T-cell (primary cell): ENCODE measurements around the gene SYT2. TPM values are rescaled to one million over a fixed set of nuclear protein-coding genes. Genes with fewer than 3 reads are reported as not detected.
A peak's percentile ranks its signal among the peaks of the same experiment; 100 is the strongest.

Source experiments
- ATAC-seq, 4 experiments: fragments of 200-7000 bp in 3 of 4; fragments of 150-1000 bp in 1 of 4; cut with Tn5 transposase; replicated peaks in 1 of 4; 1 replicate in 3 of 4; 2 replicates in 1 of 4; pipeline ENCODE4 v1.10.0; 2021; ENCODE audit warnings: moderate library complexity in 3 of 4, mild to moderate bottlenecking in 2 of 4, moderate number of reproducible peaks in 1 of 4
- CTCF ChIA-PET, 2 donors: fragments of 300-600 bp; sonication (Branson Sonifier 250); formaldehyde crosslinking; loops; one replicate each; lab custom pipeline; 2022; ENCODE audit warnings: antibody characterized with exemption in 2 of 2; lab: Charles Lee
- POLR2A ChIA-PET, 2 donors: fragments of 300-600 bp; sonication (Branson Sonifier 250); formaldehyde crosslinking; loops; one replicate each; lab custom pipeline; 2022; ENCODE audit warnings: antibody characterized with exemption in 2 of 2; lab: Charles Lee
- DNase-seq, 35 experiments: peaks; one replicate each; pipeline versions ENCODE4 v3.0.0 to v3.0.0-alpha.2; 2013 to 2023
- H3K27ac ChIP-seq: one replicate; pipeline ENCODE4 v1.5.1; 2013; ENCODE audit warnings: low read length
- H3K27me3 ChIP-seq, 2 experiments: replicated peaks in 1 of 2; 1 replicate in 1 of 2; 2 replicates in 1 of 2; pipeline versions ENCODE4 v1.6.1 to v1.7.0; 2013; ENCODE audit warnings: low read length in 1 of 2, mixed read lengths in 1 of 2; ENCODE audit not compliant: control insufficient read depth in 2 of 2, insufficient read depth in 2 of 2; ENCODE audit errors: extremely low read depth in 1 of 2
- H3K36me3 ChIP-seq, 2 donors: 1 replicate in 1 of 2; 2 replicates in 1 of 2; pipeline versions ENCODE4 v1.6.1 to v1.7.0; 2013; ENCODE audit warnings: low read length in 1 of 2; ENCODE audit not compliant: control insufficient read depth in 2 of 2, insufficient read depth in 1 of 2; ENCODE audit errors: extremely low read depth in 1 of 2
- H3K4me1 ChIP-seq, 2 experiments: 1 replicate in 1 of 2; 2 replicates in 1 of 2; pipeline versions ENCODE4 v1.6.1 to v1.7.0; 2013; ENCODE audit warnings: low read length in 2 of 2, mixed read lengths in 1 of 2; ENCODE audit not compliant: insufficient read depth in 2 of 2, control insufficient read depth in 1 of 2; ENCODE audit errors: extremely low read depth in 1 of 2
- H3K4me3 ChIP-seq, 2 donors: 1 replicate in 1 of 2; 2 replicates in 1 of 2; pipeline versions ENCODE4 v1.5.1 to v1.7.0; 2013; ENCODE audit warnings: mild to moderate bottlenecking in 2 of 2, low read length in 1 of 2, moderate library complexity in 1 of 2; ENCODE audit not compliant: control insufficient read depth in 1 of 2; ENCODE audit errors: extremely low read depth in 1 of 2
- H3K9me3 ChIP-seq: 2 replicates; pipeline ENCODE4 v1.7.0; 2013
- H3K27ac Mint-ChIP-seq, 2 donors: one replicate each; pipeline ENCODE4 v1.8.0; 2020 to 2021; ENCODE audit warnings: mild to moderate bottlenecking in 2 of 2, mixed read lengths in 2 of 2
- H3K27me3 Mint-ChIP-seq, 2 donors: one replicate each; pipeline ENCODE4 v1.8.0; 2021 to 2022; ENCODE audit warnings: mixed read lengths in 2 of 2
- H3K36me3 Mint-ChIP-seq: one replicate; pipeline ENCODE4 v1.8.0; 2021; ENCODE audit warnings: mixed read lengths
- H3K4me1 Mint-ChIP-seq, 3 donors: one replicate each; pipeline ENCODE4 v1.8.0; 2020 to 2022; ENCODE audit warnings: mixed read lengths in 3 of 3, mild to moderate bottlenecking in 1 of 3
- H3K4me3 Mint-ChIP-seq, 3 donors: one replicate each; pipeline ENCODE4 v1.8.0; 2020 to 2022; ENCODE audit warnings: mild to moderate bottlenecking in 3 of 3, mixed read lengths in 3 of 3, moderate library complexity in 3 of 3
- H3K9me3 Mint-ChIP-seq, 3 donors: one replicate each; pipeline ENCODE4 v1.8.0; 2020 to 2022; ENCODE audit warnings: mixed read lengths in 3 of 3
- WGBS: methylation state at CpG from one replicate; pipeline ENCODE4 v1.1.5; 2013; ENCODE audit warnings: missing lambda C conversion rate; ENCODE audit not compliant: insufficient coverage; 5-methylcytosine and 5-hydroxymethylcytosine counted together
- total RNA-seq, 35 experiments: library from RNA in 6 of 35; stranded (reverse) in 6 of 35; fragments of 120-200 nt in 1 of 35; gene quantifications; one replicate each; pipeline versions ENCODE4 v1.2.1 to v1.2.4 and lab custom pipeline; 2013 to 2026

Gene SYT2
- total RNA-seq, 5 donors from 2014 or later (not counting 1 experiment from before 2014, with no cell fraction given): 0.03 to 0.07 (median 0.06) TPM; not detected in 2

GRCh38 chr1:202569393-202570322, 140.6 kb downstream of the SYT2 start:
- Mint-ChIP-seq H3K4me1 (peaks cover 0 to 4% (median 3%) of the 10 kb centered on the region in 3 donors), H3K27me3 (no peaks in the 10 kb centered on the region), H3K9me3 (no peaks in the 10 kb centered on the region), H3K4me3 (no peak overlapping the region), H3K36me3 (peaks cover 50% of the 10 kb centered on the region), H3K27ac (no peak overlapping the region)
- Histone ChIP-seq H3K9me3 (no peaks in the 10 kb centered on the region), H3K36me3 (peaks cover 2 to 32% of the 10 kb centered on the region in 2 donors), H3K27ac (no peak overlapping the region), H3K4me1 (peaks cover 2 to 16% of the 10 kb centered on the region in 2 experiments), H3K4me3 (no peak overlapping the region), H3K27me3 (no peaks in the 10 kb centered on the region)
- POLR2A ChIA-PET: no interaction called here
- CTCF ChIA-PET: interaction anchor here in 1 of 2 donors (0.6 kb wide), 1 partner anchor 109 kb away, joined by 5 read pairs; no protein-coding TSS in a partner anchor
- DNase-seq: no peak
- no peak for ATAC-seq

- DNase-seq (no peak), ATAC-seq (no peak)
- Histone ChIP-seq H3K9me3 (no peaks in the 10 kb centered on the region), H3K4me1 (peaks cover 2 to 17% of the 10 kb centered on the region in 2 experiments), H3K36me3 (peaks cover 2 to 30% of the 10 kb centered on the region in 2 donors), H3K27ac (no peak overlapping the region), H3K4me3 (no peak overlapping the region), H3K27me3 (no peaks in the 10 kb centered on the region)
- ChIA-PET POLR2A (no interaction called here), CTCF (no interaction called here)
- H3K4me3 Mint-ChIP-seq: no peak overlapping the region
- no CpG with 5 or more reads among the region's 4 CpGs for WGBS
- no peak overlapping the region for H3K27ac Mint-ChIP-seq
- H3K27me3 Mint-ChIP-seq: no peaks in the 10 kb centered on the region
- H3K9me3 Mint-ChIP-seq: no peaks in the 10 kb centered on the region
- peaks cover 0 to 8% (median 7%) of the 10 kb centered on the region in 3 donors for H3K4me1 Mint-ChIP-seq
- H3K36me3 Mint-ChIP-seq: peaks cover 54% of the 10 kb centered on the region
Observed at GRCh38 chr1:202568826-202569225, 141.4 kb downstream of the SYT2 start.

GRCh38 chr1:202568410-202568809, 141.8 kb downstream of the SYT2 start:
- H3K4me3 ChIP-seq: no peak overlapping the region
- peaks cover 0 to 8% (median 7%) of the 10 kb centered on the region in 3 donors for H3K4me1 Mint-ChIP-seq
- peaks cover 2 to 18% of the 10 kb centered on the region in 2 experiments for H3K4me1 ChIP-seq
- WGBS: no CpG with 5 or more reads among the region's 2 CpGs
- no peaks in the 10 kb centered on the region for H3K9me3 ChIP-seq
- no peaks in the 10 kb centered on the region for H3K27me3 ChIP-seq
- H3K27ac ChIP-seq: no peak overlapping the region
- POLR2A ChIA-PET: no interaction called here
- peaks cover 52% of the 10 kb centered on the region for H3K36me3 Mint-ChIP-seq
- no peak overlapping the region for H3K27ac Mint-ChIP-seq
- no peak for DNase-seq
- peaks cover 2 to 29% of the 10 kb centered on the region in 2 donors for H3K36me3 ChIP-seq
- CTCF ChIA-PET: interaction anchor here in 1 of 2 donors (0.6 kb wide), 1 partner anchor 702 kb away, joined by 3 read pairs; no protein-coding TSS in a partner anchor
- no peaks in the 10 kb centered on the region for H3K27me3 Mint-ChIP-seq
- ATAC-seq: no peak
- no peaks in the 10 kb centered on the region for H3K9me3 Mint-ChIP-seq
- H3K4me3 Mint-ChIP-seq: no peak overlapping the region

- Histone ChIP-seq H3K4me3 (no peak overlapping the region), H3K36me3 (peaks cover 2 to 30% of the 10 kb centered on the region in 2 donors), H3K4me1 (peaks cover 2 to 18% of the 10 kb centered on the region in 2 experiments), H3K9me3 (no peaks in the 10 kb centered on the region), H3K27ac (no peak overlapping the region), H3K27me3 (no peaks in the 10 kb centered on the region)
- H3K4me3 Mint-ChIP-seq: no peak overlapping the region
- peaks cover 51% of the 10 kb centered on the region for H3K36me3 Mint-ChIP-seq
- no peak overlapping the region for H3K27ac Mint-ChIP-seq
- ChIA-PET CTCF (no interaction called here), POLR2A (no interaction called here)
- ATAC-seq (no peak), DNase-seq (no peak)
- no CpG with 5 or more reads among the region's 4 CpGs for WGBS
- H3K9me3 Mint-ChIP-seq: no peaks in the 10 kb centered on the region
- no peaks in the 10 kb centered on the region for H3K27me3 Mint-ChIP-seq
- H3K4me1 Mint-ChIP-seq: peaks cover 0 to 8% (median 7%) of the 10 kb centered on the region in 3 donors
Observed at GRCh38 chr1:202567738-202568137, 142.5 kb downstream of the SYT2 start.

- no peaks in the 10 kb centered on the region for H3K27me3 ChIP-seq
- H3K27me3 Mint-ChIP-seq: no peaks in the 10 kb centered on the region
- DNase-seq (no peak), ATAC-seq (peak in 1 of 4 experiments; percentile 42)
- no peak overlapping the region for H3K27ac ChIP-seq
- no peak overlapping the region for H3K4me3 Mint-ChIP-seq
- no peaks in the 10 kb centered on the region for H3K9me3 Mint-ChIP-seq
- CTCF ChIA-PET: interaction anchor here in 1 of 2 donors (0.6 to 1.0 kb wide), 2 partner anchors 51 to 238 kb away, joined by 3 read pairs; no protein-coding TSS in a partner anchor
- H3K4me1 ChIP-seq: peaks cover 2 to 18% of the 10 kb centered on the region in 2 experiments
- H3K36me3 ChIP-seq: peaks cover 0 to 25% of the 10 kb centered on the region in 2 donors
- H3K9me3 ChIP-seq: no peaks in the 10 kb centered on the region
- 20% methylated on average over 1 of the region's 2 CpGs for WGBS
- no peak overlapping the region for H3K27ac Mint-ChIP-seq
- H3K4me3 ChIP-seq: no peak overlapping the region
- H3K36me3 Mint-ChIP-seq: peaks cover 41% of the 10 kb centered on the region
- peaks cover 0 to 8% (median 7%) of the 10 kb centered on the region in 3 donors for H3K4me1 Mint-ChIP-seq
- POLR2A ChIA-PET: no interaction called here
Observed at GRCh38 chr1:202565890-202566602, 144.2 kb downstream of the SYT2 start.

- CTCF ChIA-PET: interaction anchor here in 1 of 2 donors (0.6 kb wide), 1 partner anchor 53 kb away, joined by 4 read pairs; no protein-coding TSS in a partner anchor
Observed at GRCh38 chr1:202564958-202565495, 145.2 kb downstream of the SYT2 start.

More at GRCh38 chr1:202564958-202565495, 145.2 kb downstream of the SYT2 start:
- Mint-ChIP-seq H3K4me3 (no peak overlapping the region), H3K9me3 (no peaks in the 10 kb centered on the region), H3K27ac (no peak overlapping the region), H3K4me1 (peaks cover 0 to 8% (median 7%) of the 10 kb centered on the region in 3 donors), H3K27me3 (no peaks in the 10 kb centered on the region), H3K36me3 (peaks cover 40% of the 10 kb centered on the region)
- H3K9me3 ChIP-seq: no peaks in the 10 kb centered on the region
- peaks cover 0 to 25% of the 10 kb centered on the region in 2 donors for H3K36me3 ChIP-seq
- no peak overlapping the region for H3K4me3 ChIP-seq
- POLR2A ChIA-PET: interaction anchor here in 1 of 2 donors (0.7 kb wide), 1 partner anchor 69 kb away, joined by 3 read pairs; no protein-coding TSS in a partner anchor
- H3K4me1 ChIP-seq: peaks cover 2 to 18% of the 10 kb centered on the region in 2 experiments
- no peak for DNase-seq
- WGBS: 90% methylated on average over 1 of the region's 2 CpGs
- H3K27ac ChIP-seq: no peak overlapping the region
- H3K27me3 ChIP-seq: no peaks in the 10 kb centered on the region
- ATAC-seq: no peak
